GM19372 (cell line): ENCODE measurements around the gene ANXA1.

Experiments
- ATAC-seq: cut with Tn5 transposase; IDR thresholded peaks from one replicate; pipeline ENCODE4 v1.9.1; 2021; ENCODE audit warnings: mild to moderate bottlenecking, low read depth, moderate library complexity; ENCODE audit not compliant: unreplicated experiment

The ANXA1 gene, protein sequence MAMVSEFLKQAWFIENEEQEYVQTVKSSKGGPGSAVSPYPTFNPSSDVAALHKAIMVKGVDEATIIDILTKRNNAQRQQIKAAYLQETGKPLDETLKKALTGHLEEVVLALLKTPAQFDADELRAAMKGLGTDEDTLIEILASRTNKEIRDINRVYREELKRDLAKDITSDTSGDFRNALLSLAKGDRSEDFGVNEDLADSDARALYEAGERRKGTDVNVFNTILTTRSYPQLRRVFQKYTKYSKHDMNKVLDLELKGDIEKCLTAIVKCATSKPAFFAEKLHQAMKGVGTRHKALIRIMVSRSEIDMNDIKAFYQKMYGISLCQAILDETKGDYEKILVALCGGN

GRCh38 chr9:73151653-73152542, at the start of gene ANXA1:
ANXA1 (plus strand) TSS chr9:73151865; CDS start chr9:73158536, 6,671 bp downstream.
- ATAC-seq, result no peak

- no peak for ATAC-seq
Observed at GRCh38 chr9:73104342-73104741, 47.3 kb upstream of the ANXA1 start.

DNA sequence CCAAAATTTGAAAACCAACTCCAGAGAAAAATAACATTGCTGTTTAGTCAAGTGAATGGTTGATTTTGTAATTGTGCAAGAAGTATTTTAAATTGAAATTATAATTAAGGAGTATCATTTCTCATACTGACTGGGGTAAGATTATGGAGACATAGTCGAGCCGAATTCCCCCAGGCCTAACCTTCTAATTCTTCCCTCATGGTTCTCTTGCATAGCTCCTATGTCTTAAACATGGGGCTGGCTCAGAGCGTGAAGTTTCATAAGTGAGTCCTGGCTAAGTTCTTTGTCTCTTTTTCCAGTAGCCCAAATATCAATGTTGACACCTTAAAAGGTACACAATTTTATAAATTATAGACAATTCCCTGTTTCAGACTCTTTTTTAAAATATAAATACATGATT, 46.7 kb upstream of the ANXA1 start:
- ATAC-seq, result no peak

GRCh38 chr9:73107489-73108069, 44.1 kb upstream of the ANXA1 start:
- ATAC-seq, result peak; percentile 96

- no peak for ATAC-seq
Observed at GRCh38 chr9:73114058-73114457, 37.6 kb upstream of the ANXA1 start.

- ATAC-seq, result no peak
Observed at GRCh38 chr9:73114958-73115357, 36.7 kb upstream of the ANXA1 start.

GRCh38 chr9:73116031-73116430, 35.6 kb upstream of the ANXA1 start:
- ATAC-seq, result no peak

GRCh38 chr9:73116880-73117279, 34.8 kb upstream of the ANXA1 start:
- ATAC-seq, result no peak

GRCh38 chr9:73118286-73118685, 33.4 kb upstream of the ANXA1 start:
- no peak for ATAC-seq

GRCh38 chr9:73118898-73119554, 32.6 kb upstream of the ANXA1 start:
- no peak for ATAC-seq

GRCh38 chr9:73121375-73121935, 30.2 kb upstream of the ANXA1 start:
- ATAC-seq, result no peak

DNA sequence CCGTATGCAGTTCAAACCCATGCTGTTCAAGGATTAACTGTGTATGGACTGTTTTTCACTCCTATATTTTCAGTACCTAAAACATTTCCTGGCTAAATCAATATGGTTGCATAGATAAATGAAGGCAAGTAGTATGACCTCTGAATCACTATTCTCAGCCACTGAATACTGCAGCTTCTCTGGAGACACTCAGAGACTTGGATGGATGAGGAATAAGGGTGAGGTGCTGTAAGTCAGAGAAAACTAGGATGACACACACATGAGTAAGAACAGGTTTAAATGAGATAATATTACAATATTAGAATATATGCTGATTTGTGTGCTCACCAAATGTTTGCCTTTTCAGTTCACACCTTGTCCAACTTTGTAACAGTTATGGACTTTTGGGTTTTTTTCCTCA, 26.0 kb upstream of the ANXA1 start:
- ATAC-seq, result no peak

DNA sequence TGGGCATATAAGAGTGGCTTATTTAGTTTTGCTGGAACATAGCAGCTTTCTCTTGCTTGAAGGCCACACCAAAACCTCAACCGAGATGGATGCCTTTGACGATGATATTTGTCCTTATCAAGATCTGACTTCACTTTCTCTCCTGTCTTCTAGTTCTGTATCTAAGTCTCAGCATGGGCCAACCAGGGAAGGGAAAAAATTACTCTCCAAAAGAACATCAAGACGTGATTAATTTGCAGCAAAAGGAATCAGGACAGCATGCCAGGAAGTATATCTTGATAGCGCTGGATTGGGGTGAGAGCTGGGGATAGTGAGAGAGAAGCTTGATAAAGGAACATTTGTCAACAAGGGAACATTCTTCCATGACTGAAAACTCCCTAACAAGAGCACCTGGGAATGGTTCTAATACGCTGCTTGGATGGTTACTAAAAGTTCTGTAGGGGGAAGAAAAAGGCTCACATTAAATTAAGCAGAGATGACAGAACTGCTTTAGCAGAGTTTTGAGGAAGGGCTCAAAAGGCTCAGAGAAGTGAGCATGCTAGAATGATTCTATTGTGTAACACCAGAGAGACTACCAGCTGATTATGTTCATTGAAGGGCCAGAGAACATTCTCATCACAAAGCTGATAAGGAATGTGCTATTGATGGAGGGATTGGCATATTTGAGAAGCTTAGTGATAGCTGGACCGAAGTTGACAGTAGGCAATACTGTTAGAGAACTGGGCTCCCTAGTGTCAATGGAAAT, 21.6 kb upstream of the ANXA1 start:
- no peak for ATAC-seq

GRCh38 chr9:73131461-73131860, 20.2 kb upstream of the ANXA1 start:
- no peak for ATAC-seq

GRCh38 chr9:73132034-73132776, 19.5 kb upstream of the ANXA1 start:
- ATAC-seq, result peak; percentile 91

- ATAC-seq, result no peak
Observed at GRCh38 chr9:73133022-73133651, 18.5 kb upstream of the ANXA1 start.

- ATAC-seq, result peak; percentile 47
Observed at GRCh38 chr9:73133921-73134407, 17.7 kb upstream of the ANXA1 start.

GRCh38 chr9:73135394-73135793, 16.3 kb upstream of the ANXA1 start:
- ATAC-seq, result no peak
